Chondrocyte (in vitro differentiated cells): ENCODE measurements around the gene PPEF2. TPM values are rescaled to one million over a fixed set of nuclear protein-coding genes. Genes with fewer than 3 reads are reported as not detected.

Experiments used
- DNase-seq: peaks from one replicate; pipeline ENCODE4 v3.0.0; 2021; ENCODE audit warnings: mixed read lengths, low spot score
- H3K27ac Mint-ChIP-seq: one replicate; pipeline ENCODE4 v1.8.0; 2021; ENCODE audit warnings: mild to moderate bottlenecking, moderate library complexity, mixed read lengths; ENCODE audit not compliant: unreplicated experiment
- H3K27me3 Mint-ChIP-seq: 2 replicates; pipeline ENCODE4 v1.8.0; 2021; ENCODE audit warnings: low read depth, mixed read lengths
- H3K36me3 Mint-ChIP-seq: 2 replicates; pipeline ENCODE4 v1.8.0; 2021; ENCODE audit warnings: low read depth, mixed read lengths
- H3K4me1 Mint-ChIP-seq: 2 replicates; pipeline ENCODE4 v1.8.0; 2021; ENCODE audit warnings: low read depth, mild to moderate bottlenecking, mixed read lengths
- H3K4me3 Mint-ChIP-seq: one replicate; pipeline ENCODE4 v1.8.0; 2021; ENCODE audit warnings: mild to moderate bottlenecking, moderate library complexity, mixed read lengths; ENCODE audit not compliant: unreplicated experiment
- H3K9me3 Mint-ChIP-seq: 2 replicates; pipeline ENCODE4 v1.8.0; 2021; ENCODE audit warnings: low read depth, mixed read lengths
- CTCF ChIP-seq: fragments of 200-600 bp; sonication (generic); IDR thresholded peaks from 2 replicates; pipeline ENCODE4 v1.5.0; 2021; ENCODE audit warnings: antibody characterized with exemption, mild to moderate bottlenecking, moderate library complexity
- total RNA-seq: library from RNA; stranded (reverse); gene quantifications from 3 replicates; pipeline ENCODE4 v1.2.1, GENCODE V29; 2021

The PPEF2 gene
- total RNA-seq, 1 donor from 2014 or later = not detected

GRCh38 chr4:75819121-75819520, 83.1 kb downstream of the PPEF2 start:
- no peak for TF ChIP-seq CTCF
- Mint-ChIP-seq H3K27ac (no peak overlapping the region), H3K27me3 (no peaks in the 10 kb centered on the region), H3K4me1 (no peaks in the 10 kb centered on the region), H3K9me3 (no peaks in the 10 kb centered on the region), H3K4me3 (no peak overlapping the region), H3K36me3 (peaks cover 34% of the 10 kb centered on the region)
- no peak for DNase-seq

GRCh38 chr4:75817901-75818300, 84.4 kb downstream of the PPEF2 start:
- Mint-ChIP-seq H3K4me3 (no peak overlapping the region), H3K4me1 (no peaks in the 10 kb centered on the region), H3K36me3 (peaks cover 34% of the 10 kb centered on the region), H3K27ac (no peak overlapping the region), H3K27me3 (no peaks in the 10 kb centered on the region), H3K9me3 (no peaks in the 10 kb centered on the region)
- TF ChIP-seq CTCF = no peak
- DNase-seq = no peak

Other genes starting within 250 kb of the PPEF2 start
- gene G3BP2, start 229.0 kb downstream of the PPEF2 start, total RNA-seq = 153 to 161 TPM (median 157 TPM) in 3 replicates
- gene USO1, start 177.9 kb downstream of the PPEF2 start, total RNA-seq = 85.0 to 98.4 TPM (median 86.4 TPM) in 3 replicates
- gene NAAA, start 38.6 kb upstream of the PPEF2 start, total RNA-seq = 18.3 to 19.2 TPM (median 18.6 TPM) in 3 replicates
- 37.2 to 39.5 TPM (median 38.9 TPM) in 3 replicates for gene SDAD1, start 88.5 kb upstream of the PPEF2 start, total RNA-seq
- not detected in 3 replicates for gene CXCL9, start 105.1 kb upstream of the PPEF2 start, total RNA-seq
- not detected in 3 replicates for gene CXCL10, start 121.0 kb upstream of the PPEF2 start, total RNA-seq
- not detected in 3 replicates for gene CXCL11, start 133.6 kb upstream of the PPEF2 start, total RNA-seq
- gene ART3, start 172.3 kb upstream of the PPEF2 start, total RNA-seq = 0.40 to 0.41 TPM in 2 of 3 replicates, not detected in the other
- 26.1 to 41.5 TPM (median 27.3 TPM) in 3 replicates for gene NUP54, start 245.9 kb upstream of the PPEF2 start, total RNA-seq